GM06990 (cell line): ENCODE measurements around the gene CPVL.

Source experiments
- DNase-seq: peaks from one replicate; pipeline ENCODE4 v3.0.0-alpha.2; 2011; ENCODE audit not compliant: insufficient read length; ENCODE audit errors: extremely low read depth
- H3K27me3 ChIP-seq: replicated peaks from 2 replicates; pipeline ENCODE4 v1.6.0; 2011; ENCODE audit warnings: low read length; ENCODE audit not compliant: control insufficient read depth, insufficient read depth
- H3K36me3 ChIP-seq: 2 replicates; pipeline ENCODE4 v1.5.1; 2011; ENCODE audit warnings: low read length; ENCODE audit not compliant: control insufficient read depth, insufficient read depth
- H3K4me3 ChIP-seq: replicated peaks from 2 replicates; pipeline ENCODE4 v1.5.1; 2011; ENCODE audit warnings: low read depth, mild to moderate bottlenecking, control low read depth, low read length
- CTCF ChIP-seq: IDR thresholded peaks from 2 replicates; pipeline ENCODE4 v1.5.1; 2011; ENCODE audit warnings: low read length, control low read depth, mild to moderate bottlenecking, inconsistent platforms; ENCODE audit not compliant: insufficient read depth, poor library complexity, severe bottlenecking

CPVL gene

GRCh38 chr7:29179115-29179514 lies 32.8 kb upstream of the CPVL start:
- no peak for TF ChIP-seq CTCF
- Histone ChIP-seq H3K36me3 (no peaks in the 10 kb centered on the region), H3K4me3 (no peak overlapping the region), H3K27me3 (no peaks in the 10 kb centered on the region; the same call in 1 of the 2 replicates)
- DNase-seq, result no peak

DNA sequence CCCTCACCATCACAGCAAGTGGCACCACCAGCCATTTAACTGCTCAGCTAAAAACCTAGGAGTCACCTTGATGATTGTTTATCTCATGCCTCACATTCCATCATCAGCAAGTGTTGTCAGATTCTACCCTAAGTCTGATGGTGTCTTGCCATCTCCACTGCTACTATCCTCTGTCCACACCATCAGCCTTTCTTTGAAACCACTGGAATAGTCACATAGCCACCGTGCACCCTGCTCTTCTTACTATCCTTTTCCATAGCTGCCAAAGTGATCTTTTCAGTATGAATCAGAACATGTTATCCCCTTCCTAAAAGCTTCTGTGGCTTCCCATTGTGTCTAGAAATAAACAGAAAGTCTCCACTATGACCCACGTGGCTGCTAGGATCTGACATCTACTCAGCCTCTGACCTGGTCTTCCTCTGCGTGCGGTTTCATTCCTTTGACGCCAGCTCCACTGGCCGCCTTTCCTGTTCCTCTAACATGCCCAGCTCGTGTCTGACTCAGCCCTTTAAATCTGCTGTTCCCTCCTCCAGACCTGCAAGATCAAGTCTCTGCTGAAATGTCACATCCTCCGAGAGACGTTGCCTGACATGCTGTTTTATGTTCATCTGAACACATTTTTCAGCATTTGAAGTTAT lies 31.7 kb upstream of the CPVL start:
- H3K36me3 ChIP-seq, result no peaks in the 10 kb centered on the region
- no peak overlapping the region for H3K4me3 ChIP-seq
- no peak for TF ChIP-seq CTCF
- no peak for DNase-seq
- no peaks in the 10 kb centered on the region; the same call in 1 of the 2 replicates for H3K27me3 ChIP-seq

- DNase-seq, result no peak
- no peak overlapping the region for H3K4me3 ChIP-seq
- TF ChIP-seq CTCF, result no peak
- no peaks in the 10 kb centered on the region for H3K27me3 ChIP-seq
- no peaks in the 10 kb centered on the region for H3K36me3 ChIP-seq
These were observed 27.1 kb upstream of the CPVL start for GRCh38 chr7:29173458-29173857.

GRCh38 chr7:29170781-29171180 lies 24.4 kb upstream of the CPVL start:
- no peak for TF ChIP-seq CTCF
- no peak for DNase-seq
- Histone ChIP-seq H3K27me3 (no peaks in the 10 kb centered on the region), H3K36me3 (no peaks in the 10 kb centered on the region), H3K4me3 (no peak overlapping the region)

GRCh38 chr7:29167721-29168120 lies 21.4 kb upstream of the CPVL start:
- H3K4me3 ChIP-seq, result no peak overlapping the region
- no peaks in the 10 kb centered on the region for H3K36me3 ChIP-seq
- no peaks in the 10 kb centered on the region for H3K27me3 ChIP-seq
- no peak for DNase-seq
- TF ChIP-seq CTCF, result no peak

DNA sequence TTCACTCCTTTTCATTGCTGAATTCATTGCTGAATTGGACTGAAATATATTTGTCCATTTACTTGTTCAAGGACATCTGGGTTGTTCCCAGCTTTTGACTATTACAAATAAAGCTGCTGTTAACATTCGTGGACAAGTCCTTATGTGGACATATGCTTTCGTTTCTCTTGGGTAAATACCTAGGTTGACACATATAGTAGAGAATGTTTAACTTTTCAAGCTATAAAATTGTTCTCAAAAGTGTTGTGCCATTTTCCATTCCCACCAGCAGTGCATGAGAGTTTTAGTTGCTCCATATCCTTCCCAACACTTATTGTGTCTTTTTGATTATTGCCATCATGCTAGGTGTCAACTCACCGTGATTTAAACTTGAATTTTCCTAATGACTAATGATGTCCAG lies 17.5 kb upstream of the CPVL start:
- H3K27me3 ChIP-seq, result no peaks in the 10 kb centered on the region; the same call in 1 of the 2 replicates
- no peaks in the 10 kb centered on the region for H3K36me3 ChIP-seq
- no peak for TF ChIP-seq CTCF
- no peak overlapping the region for H3K4me3 ChIP-seq
- no peak for DNase-seq
